Thyroid gland (tissue), 4 donors: ENCODE data around the gene SLC25A20.

Experiments
- POLR2A ChIP-seq, 2 donors: fragments of 450-650 bp; IDR thresholded peaks; one replicate each; pipeline ENCODE4 v1.6.1; 2017; ENCODE audit warnings: antibody characterized with exemption in 2 of 2, mild to moderate bottlenecking in 2 of 2, moderate library complexity in 1 of 2
- TF ChIP-seq, protein P1 (sequence below), 6 experiments: fragments of 200-600 bp in 3 of 6; fragments of 450-650 bp in 3 of 6; sonication (generic) in 3 of 6; IDR thresholded peaks; one replicate each; pipeline ENCODE4 v1.5.1; 2016 to 2019; ENCODE audit warnings: antibody characterized with exemption in 6 of 6, mild to moderate bottlenecking in 2 of 6, inconsistent platforms in 1 of 6, moderate library complexity in 1 of 6

DNA sequence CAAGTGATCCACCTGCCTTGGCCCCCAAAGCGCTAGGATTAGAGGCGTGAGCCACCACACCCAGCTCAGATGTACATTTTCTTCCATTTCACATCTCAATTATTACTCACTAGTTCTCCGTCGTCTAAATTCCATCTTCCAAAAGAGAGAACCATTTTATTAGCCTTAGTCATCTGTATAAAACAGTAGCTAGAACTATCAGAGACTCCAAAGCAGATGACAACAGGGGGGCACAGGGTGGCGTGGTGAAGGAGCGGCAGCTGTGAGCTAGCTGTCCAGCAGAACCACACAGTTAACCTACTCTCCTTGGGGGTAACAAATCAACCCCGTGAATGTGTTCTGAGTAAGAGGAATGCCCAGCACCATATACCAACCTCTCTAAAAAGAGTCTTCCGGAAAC lies 7.1 kb downstream of the SLC25A20 start:
- no peak for TF ChIP-seq POLR2A (IDR thresholded peaks at IDR 0.05)
- TF ChIP-seq, protein P1, sequence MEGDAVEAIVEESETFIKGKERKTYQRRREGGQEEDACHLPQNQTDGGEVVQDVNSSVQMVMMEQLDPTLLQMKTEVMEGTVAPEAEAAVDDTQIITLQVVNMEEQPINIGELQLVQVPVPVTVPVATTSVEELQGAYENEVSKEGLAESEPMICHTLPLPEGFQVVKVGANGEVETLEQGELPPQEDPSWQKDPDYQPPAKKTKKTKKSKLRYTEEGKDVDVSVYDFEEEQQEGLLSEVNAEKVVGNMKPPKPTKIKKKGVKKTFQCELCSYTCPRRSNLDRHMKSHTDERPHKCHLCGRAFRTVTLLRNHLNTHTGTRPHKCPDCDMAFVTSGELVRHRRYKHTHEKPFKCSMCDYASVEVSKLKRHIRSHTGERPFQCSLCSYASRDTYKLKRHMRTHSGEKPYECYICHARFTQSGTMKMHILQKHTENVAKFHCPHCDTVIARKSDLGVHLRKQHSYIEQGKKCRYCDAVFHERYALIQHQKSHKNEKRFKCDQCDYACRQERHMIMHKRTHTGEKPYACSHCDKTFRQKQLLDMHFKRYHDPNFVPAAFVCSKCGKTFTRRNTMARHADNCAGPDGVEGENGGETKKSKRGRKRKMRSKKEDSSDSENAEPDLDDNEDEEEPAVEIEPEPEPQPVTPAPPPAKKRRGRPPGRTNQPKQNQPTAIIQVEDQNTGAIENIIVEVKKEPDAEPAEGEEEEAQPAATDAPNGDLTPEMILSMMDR (IDR thresholded peaks at IDR 0.05), result no peak
